Breast epithelium (tissue), 3 donors: ENCODE results near the gene MYO5B.

Experiments used
- POLR2A ChIP-seq: fragments of 450-650 bp; IDR thresholded peaks from one replicate; pipeline ENCODE4 v1.6.1; 2016; ENCODE audit warnings: antibody characterized with exemption, mild to moderate bottlenecking, moderate library complexity
- TF ChIP-seq, protein P1 (sequence below), 3 donors: fragments of 450-650 bp; IDR thresholded peaks; one replicate each; pipeline ENCODE4 v1.5.1; 2016 to 2017; ENCODE audit warnings: antibody characterized with exemption in 3 of 3, mild to moderate bottlenecking in 3 of 3, moderate library complexity in 3 of 3

DNA sequence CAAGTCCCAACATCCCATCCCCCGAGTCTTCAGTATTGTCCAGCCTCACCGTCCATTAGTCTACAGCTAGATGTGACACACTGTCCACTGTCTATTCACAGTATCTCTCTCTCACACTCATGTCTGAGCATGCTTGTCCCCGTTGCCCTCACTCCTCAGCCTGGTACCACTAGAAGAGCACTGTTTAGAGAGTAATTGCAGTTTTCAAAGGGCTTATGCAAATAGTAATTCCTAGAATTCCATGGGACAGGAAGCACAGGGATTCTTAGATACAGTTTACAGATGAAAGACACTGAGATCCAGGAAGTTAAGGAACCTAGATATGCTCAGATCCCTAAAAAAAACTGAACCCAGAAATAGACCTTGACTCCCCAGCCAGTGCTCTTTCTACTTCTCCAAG, 125.5 kb downstream of the MYO5B start:
- TF ChIP-seq, protein P1, sequence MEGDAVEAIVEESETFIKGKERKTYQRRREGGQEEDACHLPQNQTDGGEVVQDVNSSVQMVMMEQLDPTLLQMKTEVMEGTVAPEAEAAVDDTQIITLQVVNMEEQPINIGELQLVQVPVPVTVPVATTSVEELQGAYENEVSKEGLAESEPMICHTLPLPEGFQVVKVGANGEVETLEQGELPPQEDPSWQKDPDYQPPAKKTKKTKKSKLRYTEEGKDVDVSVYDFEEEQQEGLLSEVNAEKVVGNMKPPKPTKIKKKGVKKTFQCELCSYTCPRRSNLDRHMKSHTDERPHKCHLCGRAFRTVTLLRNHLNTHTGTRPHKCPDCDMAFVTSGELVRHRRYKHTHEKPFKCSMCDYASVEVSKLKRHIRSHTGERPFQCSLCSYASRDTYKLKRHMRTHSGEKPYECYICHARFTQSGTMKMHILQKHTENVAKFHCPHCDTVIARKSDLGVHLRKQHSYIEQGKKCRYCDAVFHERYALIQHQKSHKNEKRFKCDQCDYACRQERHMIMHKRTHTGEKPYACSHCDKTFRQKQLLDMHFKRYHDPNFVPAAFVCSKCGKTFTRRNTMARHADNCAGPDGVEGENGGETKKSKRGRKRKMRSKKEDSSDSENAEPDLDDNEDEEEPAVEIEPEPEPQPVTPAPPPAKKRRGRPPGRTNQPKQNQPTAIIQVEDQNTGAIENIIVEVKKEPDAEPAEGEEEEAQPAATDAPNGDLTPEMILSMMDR (IDR thresholded peaks at IDR 0.05) = no peak
- TF ChIP-seq POLR2A = no peak
